Activated gamma-delta T cell treated with Interleukin-2 at 50 U/mL for 16 hours (primary cell): ENCODE data around the gene CAV2.

Experiments
- DNase-seq: peaks from one replicate; pipeline ENCODE4 v3.0.0-alpha.2; 2020

The CAV2 gene

DNA sequence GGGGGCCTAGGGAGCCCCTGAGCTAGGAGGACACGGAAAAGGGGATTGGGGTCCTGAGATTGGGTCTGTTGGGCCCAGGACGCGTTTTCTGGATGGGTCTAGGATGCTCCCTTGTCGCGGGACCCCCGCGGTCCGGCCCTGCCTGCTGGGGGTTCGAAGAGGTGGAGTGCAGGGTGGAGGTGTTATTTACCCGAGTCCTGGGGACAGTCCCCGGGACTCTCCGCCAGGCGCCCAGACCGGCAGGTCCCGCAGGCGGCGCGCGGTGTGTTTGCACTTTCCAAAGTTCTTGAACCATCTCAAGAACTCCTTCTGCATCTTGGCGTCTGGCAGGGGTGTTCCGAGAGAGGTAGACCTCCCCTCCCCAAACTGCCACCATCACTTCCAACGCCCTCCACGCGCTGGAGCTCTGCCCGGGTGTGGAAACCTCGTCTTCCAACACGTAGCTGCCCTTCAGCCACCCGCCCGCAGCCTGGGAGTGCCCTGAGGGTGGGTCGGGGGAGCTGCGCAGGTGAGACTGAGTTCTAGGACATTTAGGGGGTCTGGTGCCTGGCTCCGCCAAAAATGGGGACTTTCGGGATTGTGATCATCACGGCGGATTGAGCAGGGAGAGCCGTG is 25.9 kb downstream of the CAV2 start:
- peak; percentile 17 for DNase-seq

DNA sequence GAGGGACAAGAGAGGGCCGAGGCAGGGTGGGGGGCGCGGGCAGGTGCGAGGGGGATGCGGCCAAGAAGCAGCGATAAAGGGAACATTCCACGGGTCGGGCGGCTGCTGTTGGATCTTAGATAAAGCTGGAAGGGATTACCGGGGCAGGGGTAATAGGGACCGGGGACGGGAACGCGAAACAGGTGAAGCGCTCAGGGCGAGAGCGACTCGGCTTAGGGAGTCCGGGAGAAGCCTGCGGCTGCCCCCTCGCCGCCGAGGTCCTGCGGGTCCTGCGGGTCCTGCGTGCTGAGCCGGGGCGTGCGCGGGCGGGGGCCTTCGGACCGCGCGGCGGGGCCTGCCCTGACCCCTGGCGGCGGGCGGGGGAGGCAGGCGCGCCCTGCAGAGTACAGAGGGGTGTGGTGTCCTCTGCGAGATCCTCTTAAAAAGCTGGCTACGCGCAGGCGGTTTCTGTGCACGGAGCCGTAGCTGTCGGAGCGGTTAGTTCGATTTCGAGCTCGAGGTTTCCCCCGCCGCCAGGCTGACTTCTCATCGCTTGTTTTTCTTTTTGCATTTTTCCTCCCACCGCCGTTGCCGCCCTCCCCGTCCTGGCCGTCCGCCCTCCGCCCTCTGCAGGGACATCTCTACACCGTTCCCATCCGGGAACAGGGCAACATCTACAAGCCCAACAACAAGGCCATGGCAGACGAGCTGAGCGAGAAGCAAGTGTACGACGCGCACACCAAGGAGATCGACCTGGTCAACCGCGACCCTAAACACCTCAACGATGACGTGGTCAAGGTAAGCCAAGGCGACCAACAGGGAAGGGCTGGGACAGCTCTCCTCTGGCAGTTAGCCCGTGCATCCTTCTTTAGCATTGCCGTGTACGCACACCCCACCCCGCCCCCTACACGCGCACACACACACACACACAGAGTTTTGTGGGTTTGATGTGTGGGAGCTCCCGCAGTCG is 26.6 kb downstream of the CAV2 start:
- DNase-seq, result peak; percentile 52

- no peak for DNase-seq
Observed at GRCh38 chr7:116526897-116527296, 27.4 kb downstream of the CAV2 start.

- no peak for DNase-seq
Observed at GRCh38 chr7:116527521-116527920, 28.0 kb downstream of the CAV2 start.

GRCh38 chr7:116528008-116528789 is 28.7 kb downstream of the CAV2 start:
- no peak for DNase-seq

DNA sequence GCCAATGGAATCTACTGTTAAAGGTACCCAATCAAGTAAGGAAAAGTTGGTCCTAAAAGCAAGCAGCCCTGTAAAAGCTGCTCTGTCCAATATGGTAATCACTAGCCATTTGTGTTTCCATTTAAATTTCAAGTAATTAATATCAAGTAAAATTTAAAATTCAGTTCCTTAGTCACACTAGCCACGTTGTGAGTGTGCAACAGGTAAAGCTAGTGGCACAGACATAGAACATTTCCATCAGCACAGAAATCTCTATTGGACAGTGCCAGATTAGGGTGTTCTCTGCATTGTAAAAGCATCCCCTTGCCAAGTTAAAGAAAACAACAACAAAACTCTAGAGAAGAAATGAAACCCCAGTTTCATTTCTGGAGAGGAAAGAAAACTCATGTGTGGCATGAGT is 29.7 kb downstream of the CAV2 start:
- no peak for DNase-seq

GRCh38 chr7:116530107-116530820 is 30.7 kb downstream of the CAV2 start:
- DNase-seq, result no peak

- no peak for DNase-seq
Observed at GRCh38 chr7:116532102-116532688, 32.7 kb downstream of the CAV2 start.

GRCh38 chr7:116534790-116535189 is 35.3 kb downstream of the CAV2 start:
- no peak for DNase-seq

DNA sequence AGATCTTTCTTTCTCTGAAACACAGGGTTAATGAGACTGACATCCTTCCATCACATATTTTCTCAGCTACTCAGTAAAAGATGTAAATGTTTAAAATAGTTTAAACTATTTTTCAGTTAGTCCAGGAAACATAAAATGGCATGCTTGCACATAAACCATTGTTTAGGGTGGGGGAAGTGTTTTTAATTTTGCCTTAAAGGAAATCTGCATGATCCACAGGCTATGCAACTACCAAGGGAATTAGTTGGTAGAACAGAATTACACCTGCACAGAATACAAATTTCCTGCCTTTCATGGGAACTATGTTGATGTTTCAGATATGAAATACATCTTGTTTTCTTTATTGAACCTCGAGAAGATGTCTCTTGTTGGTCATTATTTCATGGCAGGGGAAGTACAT is 35.9 kb downstream of the CAV2 start:
- DNase-seq, result no peak

GRCh38 chr7:116538138-116538537 is 38.6 kb downstream of the CAV2 start:
- no peak for DNase-seq

DNA sequence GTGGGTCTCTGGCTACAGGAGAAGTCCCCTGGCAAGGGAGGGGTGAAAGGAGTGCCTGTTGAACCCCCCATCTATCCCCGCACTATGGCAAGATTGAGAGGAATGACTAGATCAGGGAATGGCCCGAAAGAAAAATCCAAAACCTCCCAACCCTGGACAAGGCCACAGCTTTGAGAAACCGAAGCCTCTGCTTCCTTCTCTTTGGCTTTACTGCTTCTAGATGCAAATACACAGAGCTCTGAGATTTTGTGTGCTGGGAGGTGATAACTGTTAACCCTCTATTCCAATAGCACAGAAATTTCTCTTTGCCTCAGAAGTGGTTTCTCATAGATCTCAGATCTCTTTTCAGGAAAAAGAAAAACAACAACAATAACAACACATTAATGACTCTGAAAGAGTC is 40.3 kb downstream of the CAV2 start:
- DNase-seq, result no peak

- no peak for DNase-seq
Observed at GRCh38 chr7:116540743-116541142, 41.2 kb downstream of the CAV2 start.

DNA sequence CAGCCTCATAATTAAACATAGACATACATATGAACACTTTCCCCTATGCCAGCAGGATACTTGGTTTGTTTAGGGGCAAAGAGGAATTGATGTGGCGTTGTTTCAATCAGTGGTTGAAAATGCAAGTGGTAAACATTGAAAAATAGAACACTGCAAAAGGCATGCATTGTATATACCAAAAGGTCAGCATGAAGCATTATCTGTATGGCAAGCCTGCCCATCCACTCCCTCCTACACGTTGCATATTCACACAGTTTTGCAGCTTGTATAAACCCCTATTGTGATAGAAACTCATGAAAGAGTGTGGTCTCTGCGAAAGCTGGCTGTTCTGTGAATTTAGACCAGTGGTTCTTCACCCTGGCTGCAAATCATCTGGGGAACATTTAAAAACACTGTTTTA is 42.4 kb downstream of the CAV2 start:
- DNase-seq, result no peak

- DNase-seq, result no peak
Observed at GRCh38 chr7:116542618-116543017, 43.1 kb downstream of the CAV2 start.

DNA sequence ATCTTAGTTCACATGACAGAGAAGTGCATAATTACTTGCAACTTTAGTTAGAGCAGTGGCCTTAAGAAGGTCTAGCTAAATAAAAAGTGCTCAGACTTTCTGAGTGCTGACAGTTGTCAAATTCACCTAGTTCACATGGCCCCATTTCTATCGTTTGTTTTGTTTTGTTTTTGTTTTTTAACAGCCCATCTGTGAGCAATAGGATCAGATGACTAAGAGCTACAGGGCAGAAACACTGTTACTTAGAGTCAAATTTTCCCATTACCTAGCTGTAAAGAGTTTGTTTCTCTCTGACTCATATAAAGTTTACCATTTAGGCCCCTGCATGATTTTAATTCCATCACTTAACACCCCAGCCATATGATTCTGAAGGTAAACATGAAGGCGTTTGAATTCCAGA is 44.1 kb downstream of the CAV2 start:
- DNase-seq, result no peak

- DNase-seq, result no peak
Observed at GRCh38 chr7:116544487-116544886, 44.9 kb downstream of the CAV2 start.

- DNase-seq, result no peak
Observed at GRCh38 chr7:116545411-116545993, 46.0 kb downstream of the CAV2 start.

GRCh38 chr7:116546054-116546453 is 46.5 kb downstream of the CAV2 start:
- no peak for DNase-seq

- DNase-seq, result no peak
Observed at GRCh38 chr7:116546916-116547315, 47.4 kb downstream of the CAV2 start.

DNA sequence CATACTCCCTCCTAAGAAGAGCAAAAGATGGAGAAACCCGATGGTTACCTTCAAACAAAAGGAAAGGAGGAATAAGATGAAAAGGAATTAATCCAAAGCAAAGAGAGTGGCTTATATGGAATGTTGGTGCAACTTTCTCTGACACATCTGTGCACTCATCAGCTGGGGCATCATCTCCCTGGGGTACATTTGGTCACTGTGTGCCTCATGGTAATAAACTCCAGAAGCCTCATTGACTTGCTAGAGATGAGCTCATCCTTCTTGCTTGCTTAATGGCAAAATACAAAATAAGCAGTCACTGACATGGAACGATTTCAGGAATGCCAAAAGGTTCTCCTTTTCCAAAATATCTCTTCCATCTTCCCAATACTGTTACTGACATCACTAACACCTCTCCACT is 47.8 kb downstream of the CAV2 start:
- DNase-seq, result no peak

DNA sequence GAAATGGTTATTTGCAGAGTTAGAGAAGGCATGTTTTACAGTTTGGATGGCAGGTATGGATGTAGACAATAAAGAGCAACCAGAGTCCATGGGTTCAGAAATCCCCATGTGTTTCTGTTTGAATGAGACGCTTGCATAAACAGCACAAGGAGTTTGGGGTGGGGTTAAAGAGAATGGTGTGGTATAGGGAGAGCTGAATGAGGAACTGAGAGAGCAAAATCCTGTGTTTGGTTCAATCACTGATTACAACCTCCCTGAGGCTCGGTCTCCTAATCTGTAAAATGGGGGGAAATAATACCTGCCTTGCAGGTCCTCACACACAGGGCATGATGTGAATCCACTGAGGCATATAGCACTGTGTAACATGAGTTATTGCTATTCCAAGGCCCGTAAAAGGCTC is 49.0 kb downstream of the CAV2 start:
- DNase-seq, result no peak
